Mammary epithelial cell (primary cell): ENCODE measurements around the gene CCDC121.

ENCODE experiments used
- CTCF ChIP-seq, 2 donors: IDR thresholded peaks in 1 of 2; conservative IDR thresholded peaks in 1 of 2; 2 replicates each; pipeline ENCODE4 v1.5.1; 2011 to 2012; ENCODE audit warnings: inconsistent platforms in 2 of 2, low read length in 2 of 2, mild to moderate bottlenecking in 2 of 2, control low read depth in 1 of 2, low read depth in 1 of 2; ENCODE audit not compliant: insufficient read depth in 1 of 2; ENCODE audit errors: extremely low read depth in 1 of 2
- EZH2 ChIP-seq: IDR thresholded peaks from 2 replicates; pipeline ENCODE4 v1.6.1; 2012; ENCODE audit warnings: low read length, inconsistent platforms, borderline replicate concordance

GRCh38 chr2:27582695-27583389 lies 46.0 kb downstream of the CCDC121 start, which contains the start of gene ZNF512:
- TF ChIP-seq CTCF (conservative IDR thresholded peaks at IDR 0.05 in 1 of 2, IDR thresholded peaks at IDR 0.05 in 1 of 2; ENCODE audit: extremely low read depth in 1 of 2, insufficient read depth in 1 of 2, low read depth in 1 of 2, low read length in 2 of 2) (peak in 1 of 2 donors; percentile 16), EZH2 (no peak)
